Colon (tissue), 2 donors: ENCODE measurements around the gene NECAB2.

Experiments used
- FAIRE-seq: peaks from 2 replicates; lab custom pipeline; 2012; peaks lifted over from hg19 to GRCh38; lab: Jason Lieb, UNC
- donor health status: control.
- donor health status: control.

NECAB2 gene

GRCh38 chr16:83967838-83968305, at the start of gene NECAB2:
NECAB2 (plus strand) TSS chr16:83968244; CDS start chr16:83968649, 405 bp downstream.
- FAIRE-seq: no peak

GRCh38 chr16:83920894-83921491, 47.1 kb upstream of the NECAB2 start:
- FAIRE-seq: no peak

GRCh38 chr16:83923581-83924365, 44.3 kb upstream of the NECAB2 start:
- FAIRE-seq: no peak

- FAIRE-seq: no peak
Observed at GRCh38 chr16:83924686-83925085, 43.4 kb upstream of the NECAB2 start.

GRCh38 chr16:83925095-83925905, 42.7 kb upstream of the NECAB2 start:
- no peak for FAIRE-seq

GRCh38 chr16:83925957-83926725, 41.9 kb upstream of the NECAB2 start:
- FAIRE-seq: no peak

- FAIRE-seq: no peak
Observed at GRCh38 chr16:83926726-83927397, 41.2 kb upstream of the NECAB2 start.

- no peak for FAIRE-seq
Observed at GRCh38 chr16:83928341-83929055, 39.5 kb upstream of the NECAB2 start.

GRCh38 chr16:83929811-83930555, 38.1 kb upstream of the NECAB2 start:
- FAIRE-seq: no peak

- FAIRE-seq: no peak
Observed at GRCh38 chr16:83930730-83931500, 37.1 kb upstream of the NECAB2 start.

- no peak for FAIRE-seq
Observed at GRCh38 chr16:83931556-83931955, 36.5 kb upstream of the NECAB2 start.

- no peak for FAIRE-seq
Observed at GRCh38 chr16:83932304-83932703, 35.7 kb upstream of the NECAB2 start.

- FAIRE-seq: no peak
Observed at GRCh38 chr16:83932955-83933673, 34.9 kb upstream of the NECAB2 start.

- no peak for FAIRE-seq
Observed at GRCh38 chr16:83933885-83934683, 34.0 kb upstream of the NECAB2 start.

- no peak for FAIRE-seq
Observed at GRCh38 chr16:83934684-83934977, 33.4 kb upstream of the NECAB2 start.

GRCh38 chr16:83935005-83935857, 32.8 kb upstream of the NECAB2 start:
- no peak for FAIRE-seq

GRCh38 chr16:83935858-83936255, 32.2 kb upstream of the NECAB2 start:
- no peak for FAIRE-seq
